ENCODE measurements around the gene DHRS7B.
"Not testable (repeated sequence)": the region's sequence is repeated elsewhere in the genome, so short reads cannot be mapped to it uniquely, and the experiment has no call there.

Gene DHRS7B

GRCh38 chr17:21126645-21127508 is at the start of gene DHRS7B:
Gene DHRS7B (plus strand): TSS chr17:21126964. CDS start chr17:21126972, 8 bp downstream.
- TF ChIP-seq CTCF (IDR thresholded peaks at IDR 0.05; ENCODE audit: extremely low read depth, missing control alignments): no peak
- peak; percentile 94 for DNase-seq (ENCODE audit: low spot score)

GRCh38 chr17:21077281-21077680 is 49.5 kb upstream of the DHRS7B start:
- no peak for DNase-seq (ENCODE audit: low spot score)
- TF ChIP-seq CTCF (IDR thresholded peaks at IDR 0.05; ENCODE audit: extremely low read depth, missing control alignments): no peak

GRCh38 chr17:21078016-21078780 is 48.6 kb upstream of the DHRS7B start:
- no peak for DNase-seq (ENCODE audit: low spot score)
- no peak for TF ChIP-seq CTCF (IDR thresholded peaks at IDR 0.05; ENCODE audit: extremely low read depth, missing control alignments)

GRCh38 chr17:21079196-21079595 is 47.6 kb upstream of the DHRS7B start:
- DNase-seq (ENCODE audit: low spot score): no peak
- TF ChIP-seq CTCF (IDR thresholded peaks at IDR 0.05; ENCODE audit: extremely low read depth, missing control alignments): no peak

- TF ChIP-seq CTCF (IDR thresholded peaks at IDR 0.05; ENCODE audit: extremely low read depth, missing control alignments): no peak
- no peak for DNase-seq (ENCODE audit: low spot score)
Observed at GRCh38 chr17:21082001-21082436, 44.7 kb upstream of the DHRS7B start.

GRCh38 chr17:21085280-21085679 is 41.5 kb upstream of the DHRS7B start:
- not testable (repeated sequence) for DNase-seq (ENCODE audit: low spot score)

- TF ChIP-seq CTCF (IDR thresholded peaks at IDR 0.05; ENCODE audit: extremely low read depth, missing control alignments): no peak
Observed at GRCh38 chr17:21085707-21086106, 41.1 kb upstream of the DHRS7B start.

More at GRCh38 chr17:21085707-21086106, 41.1 kb upstream of the DHRS7B start:
- no peak for DNase-seq (ENCODE audit: low spot score)

Data from GM20000 (cell line).